ENCODE measurements around the gene PRG3. TPM values are rescaled to one million over a fixed set of nuclear protein-coding genes. Genes with fewer than 3 reads are reported as not detected.
"Not testable (repeated sequence)": the region's sequence is repeated elsewhere in the genome, so short reads cannot be mapped to it uniquely, and the experiment has no call there.

PRG3 gene
- total RNA-seq, 1 experiment from 2014 or later = not detected

DNA sequence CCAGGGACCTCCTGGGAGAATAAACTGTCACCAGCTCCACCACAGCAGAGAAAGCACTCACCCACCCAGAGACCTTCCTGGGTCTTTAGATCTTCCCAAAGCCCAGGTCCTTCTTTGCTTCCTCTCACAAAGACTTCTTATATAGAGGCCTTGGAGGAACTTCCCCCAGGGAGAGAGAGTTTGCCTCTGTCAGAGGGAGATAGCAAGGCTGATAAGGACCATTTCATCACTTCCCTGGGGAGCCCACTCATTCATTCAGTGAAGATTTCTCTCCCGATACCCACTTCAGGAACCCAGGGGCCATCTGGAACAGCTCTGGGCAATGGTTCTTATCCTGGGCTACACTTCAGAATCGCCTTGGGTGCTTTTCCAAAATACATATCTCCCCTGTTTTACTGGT, 9.6 kb upstream of the PRG3 start, which contains the start of gene PRG2:
PRG2 (minus strand) TSS at position 116 of the 400 bp plus-strand sequence. CDS start 706 bp downstream, outside the sequence.
- no peak for DNase-seq (ENCODE audit: low read depth)

GRCh38 chr11:57387289-57388030, 6.5 kb upstream of the PRG3 start:
- DNase-seq (ENCODE audit: low read depth) = peak; percentile 10

GRCh38 chr11:57386178-57386940, 5.4 kb upstream of the PRG3 start:
- no peak for DNase-seq (ENCODE audit: low read depth)

DNA sequence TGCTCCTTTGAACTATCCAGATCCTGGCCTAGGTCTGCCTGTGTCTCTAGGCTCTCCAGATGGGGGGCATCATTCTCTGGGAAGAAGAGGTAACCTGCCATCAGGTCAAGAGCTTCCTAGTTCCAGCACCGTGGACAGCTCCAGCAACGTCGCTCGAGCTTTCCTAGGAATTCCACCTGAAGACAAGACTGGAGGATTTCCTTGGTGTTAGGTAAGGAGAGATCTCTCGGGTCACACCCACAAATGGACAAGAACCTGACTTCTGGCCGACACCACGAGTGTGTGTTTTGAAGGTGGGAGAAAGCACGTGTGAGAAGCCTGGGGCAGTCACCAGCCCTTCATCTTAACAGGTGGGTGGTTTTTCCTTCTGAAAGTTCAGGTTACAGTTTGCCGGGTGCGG, 1.2 kb downstream of the PRG3 start:
- DNase-seq (ENCODE audit: low read depth) = no peak

DNA sequence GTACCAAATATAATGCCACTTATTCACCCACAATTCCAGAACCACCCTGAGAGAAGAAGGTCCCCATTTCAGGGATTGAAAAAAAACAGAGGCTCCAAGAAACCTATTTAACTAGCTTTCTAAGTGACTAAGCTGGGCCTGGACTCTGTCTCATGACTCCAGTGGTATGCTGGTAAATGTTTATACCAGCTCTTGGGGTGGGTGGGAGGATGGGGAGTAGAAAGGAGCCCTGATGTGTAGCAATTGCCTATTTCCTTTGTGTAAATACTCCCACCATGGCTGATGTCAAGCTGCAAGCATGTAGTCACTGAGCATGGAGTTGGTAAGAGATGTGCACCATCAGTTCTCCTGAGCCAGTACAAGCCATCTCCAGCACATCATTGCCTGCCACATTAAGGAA, 2.8 kb downstream of the PRG3 start:
- no peak for DNase-seq (ENCODE audit: low read depth)

DNA sequence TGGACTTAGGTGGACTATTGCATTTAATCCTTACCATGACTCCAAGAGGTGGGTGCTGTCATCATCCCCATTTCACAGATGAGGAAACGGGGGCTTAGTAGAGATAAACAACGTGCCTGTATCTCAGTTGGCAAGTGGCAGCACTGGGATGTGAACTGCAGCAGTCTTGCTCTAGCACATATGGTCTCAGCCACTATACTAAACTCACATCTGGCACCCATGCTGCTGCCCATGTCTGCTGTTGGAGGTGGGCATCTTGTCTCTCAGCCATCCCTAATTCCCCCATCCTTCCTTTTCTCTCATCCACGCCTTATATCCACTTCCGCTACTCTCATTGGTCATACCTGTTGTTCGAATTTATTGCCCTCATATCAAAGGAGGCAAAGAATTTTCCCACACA, 3.8 kb downstream of the PRG3 start:
- no peak for DNase-seq (ENCODE audit: low read depth)

DNA sequence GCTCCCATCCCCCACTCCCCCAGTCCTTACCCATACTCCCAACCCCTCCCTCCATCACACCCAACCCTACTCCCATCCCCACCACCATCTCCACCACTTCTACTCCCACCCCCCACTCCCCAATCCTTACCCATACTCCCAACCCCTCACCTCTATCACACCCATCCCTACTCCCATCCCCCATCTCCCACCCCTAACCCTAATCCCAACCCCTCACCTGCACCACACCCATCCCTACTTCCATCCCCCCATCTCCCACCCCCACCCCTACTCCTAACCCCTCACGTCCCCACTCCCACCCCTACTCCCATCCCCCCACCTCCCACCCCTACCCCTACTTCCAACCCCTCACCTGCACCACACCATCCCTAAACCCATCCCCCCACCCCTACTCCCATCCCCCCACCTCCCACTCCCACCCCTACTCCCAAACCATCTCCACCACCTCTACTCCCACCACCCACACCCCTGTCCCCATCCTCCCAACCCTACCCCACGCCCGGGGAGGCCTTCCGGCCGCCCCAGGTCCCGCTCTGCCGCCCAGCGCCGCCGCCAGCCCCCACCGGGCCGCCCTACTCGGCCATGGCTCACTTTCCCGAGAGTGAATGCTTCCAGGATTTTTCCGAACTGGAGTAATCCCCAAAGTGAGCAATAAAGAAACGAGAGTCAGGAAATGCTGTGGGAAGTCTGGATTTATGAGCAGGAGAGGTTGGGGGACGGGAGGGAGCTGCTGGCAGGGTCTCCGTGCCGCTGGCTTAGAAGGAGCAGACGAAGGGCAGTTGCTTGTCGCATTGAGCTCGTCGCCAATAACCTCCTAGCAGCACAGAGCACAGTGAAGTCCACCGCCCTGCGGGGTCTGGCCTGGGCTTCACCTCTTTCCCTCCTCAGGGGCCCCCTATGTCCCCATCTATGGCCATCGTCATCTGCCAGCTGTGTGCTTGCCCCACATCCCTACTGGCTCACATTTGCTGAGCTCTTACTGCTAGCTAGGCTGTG, 4.6 kb downstream of the PRG3 start:
- no peak for DNase-seq (ENCODE audit: low read depth)

GRCh38 chr11:57375490-57375889, 5.5 kb downstream of the PRG3 start:
- DNase-seq (ENCODE audit: low read depth) = no peak

DNA sequence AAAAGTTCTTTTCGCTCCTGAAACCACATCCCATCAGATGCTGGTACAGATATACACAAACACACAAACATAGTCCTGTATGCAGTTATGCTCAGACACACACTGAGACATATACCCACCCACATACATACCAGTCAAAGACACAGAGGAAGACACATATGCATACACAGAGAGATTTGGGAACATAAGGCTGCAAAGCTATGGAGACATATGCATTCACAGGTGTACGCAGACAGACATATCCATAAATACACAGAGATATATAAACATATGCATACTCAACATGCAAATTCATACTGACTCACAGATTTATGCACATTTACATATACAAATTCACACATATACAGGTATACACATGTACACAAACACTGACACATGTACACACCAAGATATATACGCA, 6.0 kb downstream of the PRG3 start:
- DNase-seq (ENCODE audit: low read depth) = no peak

DNA sequence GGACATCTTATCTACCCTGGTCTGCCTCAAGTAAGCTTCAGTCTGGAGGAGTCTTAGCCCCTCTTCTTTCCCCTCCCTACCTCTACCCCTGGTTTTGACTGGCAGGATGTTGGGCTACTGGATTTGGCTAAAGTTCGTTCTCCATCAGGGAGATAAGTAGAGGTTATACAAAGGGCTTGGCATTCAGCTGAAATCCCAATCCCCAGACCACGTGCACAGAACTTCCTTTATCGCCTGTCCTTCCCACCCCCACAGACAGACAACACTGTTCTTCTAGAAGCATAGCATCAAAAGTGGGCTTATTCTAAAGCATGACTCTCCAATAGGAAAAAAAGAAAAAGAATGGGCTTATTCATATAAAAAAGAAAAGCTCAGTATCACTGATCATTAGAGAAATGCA, 7.8 kb downstream of the PRG3 start:
- no peak for DNase-seq (ENCODE audit: low read depth)

- DNase-seq (ENCODE audit: low read depth) = no peak
Observed at GRCh38 chr11:57370941-57371340, 10.0 kb downstream of the PRG3 start.

- no peak for DNase-seq (ENCODE audit: low read depth)
Observed at GRCh38 chr11:57370251-57370650, 10.7 kb downstream of the PRG3 start.

- no peak for DNase-seq (ENCODE audit: low read depth)
Observed at GRCh38 chr11:57368845-57369232, 12.1 kb downstream of the PRG3 start.

GRCh38 chr11:57368106-57368844, 12.7 kb downstream of the PRG3 start:
- no peak for DNase-seq (ENCODE audit: low read depth)

DNA sequence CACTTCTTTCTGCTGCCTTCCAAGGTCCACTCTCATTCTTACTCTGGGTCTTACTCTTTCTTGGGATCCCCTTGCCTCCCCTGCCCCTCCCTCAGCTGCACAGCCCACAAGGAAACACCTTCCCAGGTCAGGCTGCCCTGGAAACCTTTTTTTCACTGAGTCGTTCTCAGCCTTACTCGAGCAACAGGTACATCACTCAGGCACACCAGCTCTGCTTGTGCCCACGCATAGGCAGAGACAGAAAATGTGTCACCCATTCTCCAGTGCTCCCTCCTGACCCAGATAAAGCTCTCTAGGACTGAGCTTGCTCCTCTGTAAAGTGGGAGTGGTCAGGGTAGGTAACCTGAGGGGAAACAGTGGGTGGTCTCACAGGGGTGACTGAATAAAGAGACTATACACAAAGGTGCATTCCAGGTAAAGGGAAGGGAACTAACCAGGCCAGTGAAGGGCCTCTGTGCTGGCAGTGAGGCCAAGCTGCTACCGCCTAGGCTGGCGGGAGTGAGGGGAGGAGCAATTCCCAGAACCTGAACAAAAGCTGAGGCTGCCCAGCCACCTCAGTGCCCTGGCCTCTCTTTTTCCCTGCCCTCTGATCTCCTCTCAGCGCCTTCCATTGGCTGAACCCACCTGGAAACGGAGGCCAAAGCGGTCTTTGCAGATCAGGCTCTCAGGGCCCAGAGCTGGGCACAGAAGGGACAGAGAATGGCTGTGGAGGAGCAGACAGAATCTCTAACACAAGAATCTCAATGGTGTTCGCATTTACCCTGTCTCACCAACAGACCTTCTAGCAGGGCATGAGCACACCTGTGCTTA, 15.9 kb downstream of the PRG3 start:
- DNase-seq (ENCODE audit: low read depth) = no peak

- DNase-seq (ENCODE audit: low read depth) = no peak
Observed at GRCh38 chr11:57363131-57364080, 17.5 kb downstream of the PRG3 start.

DNA sequence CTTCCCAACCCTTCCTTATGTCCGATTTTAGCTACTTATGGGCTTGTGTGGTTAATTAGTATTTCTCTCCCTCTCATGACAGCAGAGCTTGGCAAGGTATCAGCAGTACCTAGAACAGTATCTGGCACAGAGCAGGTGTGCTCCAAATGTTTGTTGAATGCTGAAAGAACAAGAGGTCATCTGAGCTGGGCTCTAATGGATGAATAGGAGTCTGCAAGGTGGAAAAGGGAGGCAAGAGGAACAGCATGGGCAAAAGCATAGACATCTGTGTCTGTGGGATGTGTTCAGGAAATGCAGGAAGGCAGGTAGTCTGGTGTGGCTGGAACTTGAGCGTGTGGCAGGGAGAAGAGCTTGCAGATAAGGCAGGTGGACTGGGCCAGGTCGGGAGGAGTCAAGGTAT, 19.0 kb downstream of the PRG3 start:
- DNase-seq (ENCODE audit: low read depth) = no peak

- DNase-seq (ENCODE audit: low read depth) = not testable (repeated sequence)
Observed at GRCh38 chr11:57361420-57361819, 19.5 kb downstream of the PRG3 start.

- DNase-seq (ENCODE audit: low read depth) = no peak
Observed at GRCh38 chr11:57360991-57361390, 20.0 kb downstream of the PRG3 start.
